NCI-H69 (cell line): ENCODE data around the gene CELA3A.
"Not testable (repeated sequence)": the region's sequence is repeated elsewhere in the genome, so short reads cannot be mapped to it uniquely, and the experiment has no call there.

Source experiments
- DNase-seq: peaks from one replicate; lab custom pipeline; 2025; lab: John Stamatoyannopoulos, UW

The CELA3A gene

GRCh38 chr1:22018583-22019559 lies 17.4 kb downstream of the CELA3A start:
- DNase-seq = peak; percentile 37

- DNase-seq = peak; percentile 21
These were observed 19.6 kb downstream of the CELA3A start for GRCh38 chr1:22021061-22021460.

- DNase-seq = peak; percentile 86
These were observed 23.3 kb downstream of the CELA3A start for GRCh38 chr1:22024485-22025367.

GRCh38 chr1:22025368-22026155 lies 24.1 kb downstream of the CELA3A start:
- peak; percentile 91 for DNase-seq

GRCh38 chr1:22026924-22027289 lies 25.4 kb downstream of the CELA3A start:
- DNase-seq = no peak

- DNase-seq = no peak
These were observed 28.6 kb downstream of the CELA3A start for GRCh38 chr1:22030057-22030456.

GRCh38 chr1:22030473-22030872 lies 29.0 kb downstream of the CELA3A start:
- DNase-seq = no peak

- DNase-seq = no peak
These were observed 29.9 kb downstream of the CELA3A start for GRCh38 chr1:22031214-22031962.

GRCh38 chr1:22034834-22035233 lies 33.4 kb downstream of the CELA3A start:
- not testable (repeated sequence) for DNase-seq

GRCh38 chr1:22037520-22037919 lies 36.1 kb downstream of the CELA3A start:
- DNase-seq = no peak

GRCh38 chr1:22038036-22038435 lies 36.6 kb downstream of the CELA3A start:
- no peak for DNase-seq

- DNase-seq = peak; percentile 83
These were observed 38.3 kb downstream of the CELA3A start for GRCh38 chr1:22039594-22040285.

- DNase-seq = no peak
These were observed 38.8 kb downstream of the CELA3A start for GRCh38 chr1:22040286-22040623.

GRCh38 chr1:22041505-22041904 lies 40.0 kb downstream of the CELA3A start:
- DNase-seq = no peak

- DNase-seq = no peak
These were observed 41.8 kb downstream of the CELA3A start for GRCh38 chr1:22043198-22043769.

- DNase-seq = no peak
These were observed 43.4 kb downstream of the CELA3A start for GRCh38 chr1:22044690-22045420.

GRCh38 chr1:22045604-22046228 lies 44.3 kb downstream of the CELA3A start:
- no peak for DNase-seq

- no peak for DNase-seq
These were observed 47.1 kb downstream of the CELA3A start for GRCh38 chr1:22048351-22049192.
